BE2C (cell line): ENCODE results near the gene KIAA0825.
"Not testable (repeated sequence)": the region's sequence is repeated elsewhere in the genome, so short reads cannot be mapped to it uniquely, and the experiment has no call there.

Source experiments
- DNase-seq: peaks from one replicate; pipeline ENCODE4 v3.0.0-alpha.2; 2020
- H3K27me3 ChIP-seq: fragments of 250-450 bp; sonication (Bioruptor Pico); 2 replicates; pipeline ENCODE4 v1.5.1; 2020; ENCODE audit warnings: mild to moderate bottlenecking
- H3K36me3 ChIP-seq: fragments of 250-450 bp; sonication (Bioruptor Pico); 2 replicates; pipeline ENCODE4 v1.5.1; 2020; ENCODE audit warnings: mild to moderate bottlenecking
- H3K4me1 ChIP-seq: fragments of 250-450 bp; sonication (Bioruptor Pico); 2 replicates; pipeline ENCODE4 v1.5.1; 2020
- H3K4me3 ChIP-seq: 2 replicates; pipeline ENCODE4 v1.5.1; 2011; ENCODE audit warnings: low read depth, low read length
- H3K9me3 ChIP-seq: fragments of 250-450 bp; sonication (Bioruptor Pico); 2 replicates; pipeline ENCODE4 v1.5.1; 2020
- CTCF ChIP-seq: IDR thresholded peaks from 2 replicates; pipeline ENCODE4 v1.5.1; 2012; ENCODE audit warnings: mild to moderate bottlenecking, low read depth, low read length

Gene KIAA0825

GRCh38 chr5:94125107-94125506 lies 493.3 kb downstream of the KIAA0825 start:
- no peaks in the 10 kb centered on the region for H3K4me1 ChIP-seq
- TF ChIP-seq CTCF, result no peak

GRCh38 chr5:94116317-94116716 lies 502.1 kb downstream of the KIAA0825 start:
- H3K4me1 ChIP-seq, H3K36me3 ChIP-seq, H3K27me3 ChIP-seq, H3K9me3 ChIP-seq, H3K4me3 ChIP-seq, DNase-seq: not testable (repeated sequence)

More at GRCh38 chr5:94125107-94125506, 493.3 kb downstream of the KIAA0825 start:
- no peak for DNase-seq
- no peaks in the 10 kb centered on the region for H3K9me3 ChIP-seq
- H3K27me3 ChIP-seq, result no peaks in the 10 kb centered on the region
- H3K4me3 ChIP-seq, result no peak overlapping the region
- H3K36me3 ChIP-seq, result no peaks in the 10 kb centered on the region

GRCh38 chr5:94113087-94113486 lies 505.3 kb downstream of the KIAA0825 start:
- H3K9me3 ChIP-seq, result no peaks in the 10 kb centered on the region; the same call in 1 of the 2 replicates
- H3K4me1 ChIP-seq, result no peaks in the 10 kb centered on the region
- H3K36me3 ChIP-seq, result no peaks in the 10 kb centered on the region
- no peak for DNase-seq
- H3K4me3 ChIP-seq, result no peak overlapping the region
- no peaks in the 10 kb centered on the region for H3K27me3 ChIP-seq
- TF ChIP-seq CTCF, result no peak

GRCh38 chr5:94111209-94112004 lies 507.0 kb downstream of the KIAA0825 start:
- Histone ChIP-seq H3K4me1 (no peaks in the 10 kb centered on the region), H3K36me3 (no peaks in the 10 kb centered on the region), H3K9me3 (no peaks in the 10 kb centered on the region; the same call in 1 of the 2 replicates), H3K4me3 (peak overlapping the region; percentile 81), H3K27me3 (no peaks in the 10 kb centered on the region)
- peak; percentile 30; the same call in 1 of the 2 replicates for TF ChIP-seq CTCF
- peak; percentile 94 for DNase-seq

GRCh38 chr5:94103514-94104245 lies 514.7 kb downstream of the KIAA0825 start:
- H3K27me3 ChIP-seq, result no peaks in the 10 kb centered on the region
- H3K4me1 ChIP-seq, result no peaks in the 10 kb centered on the region
- H3K4me3 ChIP-seq, result no peak overlapping the region
- H3K36me3 ChIP-seq, result no peaks in the 10 kb centered on the region
- no peaks in the 10 kb centered on the region for H3K9me3 ChIP-seq
- no peak for TF ChIP-seq CTCF
- DNase-seq, result no peak
